K562 (cell line): ENCODE data around the gene POLD2. TPM values are rescaled to one million over a fixed set of nuclear protein-coding genes. Genes with fewer than 3 reads are reported as not detected.

Source experiments
- ATAC-seq: fragments of 200-7000 bp; cut with Tn5 transposase; 3 replicates; pipeline ENCODE4 v1.9.1; 2020; ENCODE audit warnings: moderate library complexity
- BruUV-seq: library from RNA; stranded (reverse); fragments of 400-500 nt; replicated peaks from 2 replicates; lab custom pipeline; 2021; lab: Mats Ljungman, UMichigan
- CTCF ChIA-PET: fragments of 300-600 bp; formaldehyde crosslinking; extraction: SDS; loops from one replicate; lab custom pipeline; 2021; ENCODE audit warnings: low intra/inter-chr PET ratio; lab: Yijun Ruan, JAX
- POLR2A ChIA-PET: fragments of 300-600, 350-650 bp; sonication (Branson Sonifier 250); formaldehyde crosslinking; extraction: SDS; loops from one replicate; lab custom pipeline; 2021; ENCODE audit warnings: antibody characterized with exemption, inconsistent platforms; lab: Yijun Ruan, JAX
- DNase-seq, 4 experiments: peaks; one replicate each; pipeline versions ENCODE4 v3.0.0 to v3.0.0-alpha.2; 2011 to 2018; ENCODE audit warnings: low spot score in 3 of 4, mixed read lengths in 3 of 4; ENCODE audit errors: extremely low read depth in 1 of 4
- FAIRE-seq: peaks from 2 replicates; lab custom pipeline; 2011; peaks lifted over from hg19 to GRCh38; lab: Jason Lieb, UNC
- H2AFZ ChIP-seq: 2 replicates; pipeline ENCODE4 v1.6.0; 2011; ENCODE audit warnings: low read depth, low read length, control low read depth, inconsistent platforms
- H3K27ac ChIP-seq: fragments of 200-600 bp; 3 replicates; pipeline ENCODE4 v1.8.0; 2011; ENCODE audit warnings: low read depth, mild to moderate bottlenecking, control low read depth, inconsistent platforms, low read length, moderate library complexity, mixed read lengths; ENCODE audit errors: extremely low read depth
- H3K27me3 ChIP-seq, 2 experiments: fragments of 300-600 bp in 1 of 2; 2 replicates in 1 of 2; 3 replicates in 1 of 2; pipeline versions ENCODE4 v1.6.0 to v1.8.0; 2011; ENCODE audit warnings: inconsistent platforms in 2 of 2, low read length in 2 of 2, mild to moderate bottlenecking in 1 of 2, mixed read lengths in 1 of 2, moderate library complexity in 1 of 2; ENCODE audit not compliant: control insufficient read depth in 2 of 2, insufficient read depth in 2 of 2
- H3K36me3 ChIP-seq: fragments of 300-600 bp; 3 replicates; pipeline ENCODE4 v1.8.0; 2011; ENCODE audit warnings: mild to moderate bottlenecking, low read length, inconsistent platforms; ENCODE audit not compliant: control insufficient read depth, insufficient read depth
- H3K4me1 ChIP-seq, 2 experiments: fragments of 200-600 bp in 1 of 2; replicated peaks in 1 of 2; 2 replicates in 1 of 2; 3 replicates in 1 of 2; pipeline versions ENCODE4 v1.5.1 to v1.8.0; 2011; ENCODE audit warnings: inconsistent platforms in 2 of 2, low read length in 2 of 2, mild to moderate bottlenecking in 1 of 2, mixed read lengths in 1 of 2, moderate library complexity in 1 of 2; ENCODE audit not compliant: control insufficient read depth in 2 of 2, insufficient read depth in 2 of 2
- H3K4me2 ChIP-seq: 2 replicates; pipeline ENCODE4 v1.6.1; 2011; ENCODE audit warnings: low read length, control low read depth, inconsistent platforms, mixed read lengths; ENCODE audit not compliant: insufficient read depth
- H3K4me3 ChIP-seq: fragments of 200-600 bp; sonication (generic), shearing (Covaris generic); 2 replicates; pipeline ENCODE4 v1.5.1; 2016; ENCODE audit warnings: control low read depth, inconsistent platforms
- H3K79me2 ChIP-seq: fragments of 200-600 bp; 3 replicates; pipeline ENCODE4 v1.8.0; 2011; ENCODE audit warnings: low read length, inconsistent platforms; ENCODE audit not compliant: control insufficient read depth, insufficient read depth
- H3K9ac ChIP-seq, 2 experiments: 2 replicates each; pipeline versions ENCODE4 v1.6.0 to v1.6.1; 2011; ENCODE audit warnings: low read depth in 2 of 2, low read length in 2 of 2, control low read depth in 1 of 2, inconsistent platforms in 1 of 2, mild to moderate bottlenecking in 1 of 2, mixed read lengths in 1 of 2; ENCODE audit not compliant: insufficient read depth in 1 of 2
- H3K9me1 ChIP-seq: one replicate; pipeline ENCODE4 v1.6.0; 2011; ENCODE audit warnings: inconsistent platforms, mild to moderate bottlenecking, low read length, moderate library complexity; ENCODE audit not compliant: control insufficient read depth, insufficient read depth
- H3K9me3 ChIP-seq: replicated peaks from 2 replicates; pipeline ENCODE4 v1.5.1; 2011; ENCODE audit warnings: low read depth, low read length, inconsistent platforms; ENCODE audit not compliant: control insufficient read depth, insufficient read depth
- H4K20me1 ChIP-seq: replicated peaks from 2 replicates; pipeline ENCODE4 v1.6.1; 2011; ENCODE audit warnings: low read length, inconsistent platforms, mixed read lengths; ENCODE audit not compliant: control insufficient read depth, insufficient read depth
- NCOA2 ChIP-seq, 2 experiments: fragments of 450-650 bp; IDR thresholded peaks; 2 replicates each; pipeline ENCODE4 v1.6.1; 2018; ENCODE audit warnings: mild to moderate bottlenecking in 2 of 2, moderate library complexity in 1 of 2; ENCODE audit not compliant: partially characterized antibody in 2 of 2
- ZFPM2 ChIP-seq: fragments of 250-450 bp; sonication (Bioruptor Pico); IDR thresholded peaks from 2 replicates; pipeline ENCODE4 v1.5.1; 2022; ENCODE audit warnings: mild to moderate bottlenecking
- ZNF143 ChIP-seq: sonication (generic); formaldehyde crosslinking; IDR thresholded peaks from 2 replicates; pipeline ENCODE4 v1.9.0; 2022; ENCODE audit warnings: mild to moderate bottlenecking, missing genetic modification reagents
- ZNF717 ChIP-seq: fragments of 250-450 bp; sonication (Bioruptor Pico); IDR thresholded peaks from 2 replicates; pipeline ENCODE4 v1.5.0; 2021
- WGBS: fragments of 100-300 bp; shearing (Covaris generic); methylation state at CpG from one replicate; pipeline ENCODE4 v1.1.6; 2016; ENCODE audit warnings: low coverage, mixed read lengths; ENCODE audit not compliant: insufficient coverage; ENCODE audit errors: missing lambda C conversion rate; 5-methylcytosine and 5-hydroxymethylcytosine counted together
- in situ Hi-C: fragments of 300-500 bp; cut with MboI; formaldehyde crosslinking; loops from 4 replicates; pipeline ENCODE4 v1.15.0; 2018; ENCODE audit warnings: inconsistent platforms, mixed read lengths
- intact Hi-C: fragments of 100-400 bp; cut with micrococcal nuclease; formaldehyde crosslinking; loops from 2 replicates; pipeline ENCODE4 v1.14.2; 2022
- polyA plus RNA-seq, 8 experiments: library from polyadenylated mRNA; depleted of rRNA in 4 of 8; stranded (reverse) in 5 of 8; unstranded in 3 of 8; fragments of >200 nt; fragmentation: Nextera tagmentation in 2 of 8; fragmentation: Illumina TruSeq in 1 of 8; extraction: Ambion mirVana in 2 of 8; extraction: Trizol in 1 of 8; gene quantifications; 2 replicates each; pipeline versions ENCODE4 v1.2.1 to v1.2.3, GENCODE V29; 2011 to 2014; ENCODE audit warnings: inconsistent platforms in 1 of 8, missing spikeins in 1 of 8
- total RNA-seq, 7 experiments: library from RNA; depleted of rRNA in 6 of 7; stranded (reverse); fragments of >200 nt in 6 of 7; fragmentation: Illumina TruSeq in 2 of 7; extraction: Trizol in 2 of 7; gene quantifications; 2 replicates each; pipeline versions ENCODE4 v1.2.1 to v1.2.3, GENCODE V29; 2011 to 2021; ENCODE audit warnings: low replicate concordance in 1 of 7
- TF ChIP-seq, protein P1 (sequence below): sonication (generic); formaldehyde crosslinking; IDR thresholded peaks from 2 replicates; pipeline ENCODE4 v1.8.0; 2022; ENCODE audit warnings: mild to moderate bottlenecking, missing genetic modification reagents
- TF ChIP-seq, protein P2 (sequence below), 2 experiments: IDR thresholded peaks; 2 replicates each; pipeline ENCODE4 v1.6.1; 2011; ENCODE audit warnings: borderline replicate concordance in 1 of 2, control low read depth in 1 of 2, low read depth in 1 of 2, low read length in 1 of 2, mild to moderate bottlenecking in 1 of 2, mixed read lengths in 1 of 2, moderate library complexity in 1 of 2; ENCODE audit not compliant: insufficient read depth in 1 of 2, insufficient read length in 1 of 2, poor library complexity in 1 of 2, severe bottlenecking in 1 of 2; ENCODE audit errors: extremely low read depth in 1 of 2

The POLD2 gene
- total and polyA plus RNA-seq, 9 of the 15 experiments (the other 6 are each of a cell fraction or from before 2014, with no cell fraction given): 29.7 to 259 (median 225) TPM

DNA sequence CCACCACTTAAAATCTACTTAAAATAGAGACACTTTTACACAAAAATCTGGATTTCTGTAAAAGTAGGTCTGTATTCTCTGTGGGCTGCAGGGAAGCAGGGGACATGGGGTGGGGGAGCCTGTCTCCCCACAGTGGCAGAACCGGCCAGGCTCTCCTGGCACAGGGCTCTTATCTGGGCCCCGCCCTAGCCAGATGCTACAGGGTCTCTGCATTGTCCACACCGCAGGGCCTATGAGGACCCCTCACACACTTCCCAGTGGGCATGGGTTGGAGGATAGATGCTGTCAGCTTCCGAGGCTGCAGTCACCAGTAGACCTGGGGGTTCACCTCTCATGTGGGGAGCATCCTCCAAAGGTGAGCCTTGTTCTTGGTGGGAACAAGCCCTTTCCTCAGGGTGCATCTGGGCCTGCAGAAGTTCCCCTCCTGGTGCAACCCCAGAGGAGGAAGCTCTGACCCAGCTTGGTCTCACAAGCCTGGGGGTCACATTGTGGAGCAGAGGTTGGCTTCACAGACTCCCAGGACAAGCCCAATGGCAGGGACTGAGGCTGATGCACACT lies 33.2 kb upstream of the POLD2 start:
- ATAC-seq: no peak
- Histone ChIP-seq H3K4me3 (no peak overlapping the region), H3K79me2 (no peaks in the 10 kb centered on the region), H3K36me3 (no peaks in the 10 kb centered on the region), H2AFZ (no peak overlapping the region), H3K9me3 (no peaks in the 10 kb centered on the region), H3K4me2 (no peak overlapping the region), H3K27ac (no peak overlapping the region), H4K20me1 (no peaks in the 10 kb centered on the region; the same call in 1 of the 2 replicates), H3K27me3 (no peaks in the 10 kb centered on the region), H3K9me1 (no peaks in the 10 kb centered on the region), H3K4me1 (peaks cover 0 to 24% of the 10 kb centered on the region in 2 experiments; a peak in 3 of 5 replicates), H3K9ac (no peak overlapping the region; a peak in 1 of 4 replicates)
- ChIA-PET CTCF (no interaction called here), POLR2A (interaction anchor here (0.7 to 1.5 kb wide), 2 partner anchors 9 to 33 kb away, joined by 3 to 9 read pairs; partner anchors contain the start of gene GCK)
- no peak for DNase-seq
- intact Hi-C loops: no loop called here
- TF ChIP-seq ZNF717 (CRISPR knock-in tag) (no peak), NCOA2 (IDR thresholded peaks at IDR 0.05; ENCODE audit: partially characterized antibody in 2 of 2) (no peak), ZNF143 (CRISPR knock-in tag) (no peak), ZFPM2 (no peak)
- TF ChIP-seq, protein P1, sequence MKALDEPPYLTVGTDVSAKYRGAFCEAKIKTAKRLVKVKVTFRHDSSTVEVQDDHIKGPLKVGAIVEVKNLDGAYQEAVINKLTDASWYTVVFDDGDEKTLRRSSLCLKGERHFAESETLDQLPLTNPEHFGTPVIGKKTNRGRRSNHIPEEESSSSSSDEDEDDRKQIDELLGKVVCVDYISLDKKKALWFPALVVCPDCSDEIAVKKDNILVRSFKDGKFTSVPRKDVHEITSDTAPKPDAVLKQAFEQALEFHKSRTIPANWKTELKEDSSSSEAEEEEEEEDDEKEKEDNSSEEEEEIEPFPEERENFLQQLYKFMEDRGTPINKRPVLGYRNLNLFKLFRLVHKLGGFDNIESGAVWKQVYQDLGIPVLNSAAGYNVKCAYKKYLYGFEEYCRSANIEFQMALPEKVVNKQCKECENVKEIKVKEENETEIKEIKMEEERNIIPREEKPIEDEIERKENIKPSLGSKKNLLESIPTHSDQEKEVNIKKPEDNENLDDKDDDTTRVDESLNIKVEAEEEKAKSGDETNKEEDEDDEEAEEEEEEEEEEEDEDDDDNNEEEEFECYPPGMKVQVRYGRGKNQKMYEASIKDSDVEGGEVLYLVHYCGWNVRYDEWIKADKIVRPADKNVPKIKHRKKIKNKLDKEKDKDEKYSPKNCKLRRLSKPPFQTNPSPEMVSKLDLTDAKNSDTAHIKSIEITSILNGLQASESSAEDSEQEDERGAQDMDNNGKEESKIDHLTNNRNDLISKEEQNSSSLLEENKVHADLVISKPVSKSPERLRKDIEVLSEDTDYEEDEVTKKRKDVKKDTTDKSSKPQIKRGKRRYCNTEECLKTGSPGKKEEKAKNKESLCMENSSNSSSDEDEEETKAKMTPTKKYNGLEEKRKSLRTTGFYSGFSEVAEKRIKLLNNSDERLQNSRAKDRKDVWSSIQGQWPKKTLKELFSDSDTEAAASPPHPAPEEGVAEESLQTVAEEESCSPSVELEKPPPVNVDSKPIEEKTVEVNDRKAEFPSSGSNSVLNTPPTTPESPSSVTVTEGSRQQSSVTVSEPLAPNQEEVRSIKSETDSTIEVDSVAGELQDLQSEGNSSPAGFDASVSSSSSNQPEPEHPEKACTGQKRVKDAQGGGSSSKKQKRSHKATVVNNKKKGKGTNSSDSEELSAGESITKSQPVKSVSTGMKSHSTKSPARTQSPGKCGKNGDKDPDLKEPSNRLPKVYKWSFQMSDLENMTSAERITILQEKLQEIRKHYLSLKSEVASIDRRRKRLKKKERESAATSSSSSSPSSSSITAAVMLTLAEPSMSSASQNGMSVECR (CRISPR knock-in tag): no peak
- TF ChIP-seq, protein P2, sequence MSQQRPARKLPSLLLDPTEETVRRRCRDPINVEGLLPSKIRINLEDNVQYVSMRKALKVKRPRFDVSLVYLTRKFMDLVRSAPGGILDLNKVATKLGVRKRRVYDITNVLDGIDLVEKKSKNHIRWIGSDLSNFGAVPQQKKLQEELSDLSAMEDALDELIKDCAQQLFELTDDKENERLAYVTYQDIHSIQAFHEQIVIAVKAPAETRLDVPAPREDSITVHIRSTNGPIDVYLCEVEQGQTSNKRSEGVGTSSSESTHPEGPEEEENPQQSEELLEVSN (IDR thresholded peaks at IDR 0.05; ENCODE audit: borderline replicate concordance in 1 of 2, extremely low read depth in 1 of 2, insufficient read depth in 1 of 2, insufficient read length in 1 of 2, low read depth in 1 of 2, low read length in 1 of 2, poor library complexity in 1 of 2, severe bottlenecking in 1 of 2): no peak
- in situ Hi-C loops: no loop called here
- no TSS peak for BruUV-seq
- 24% methylated on average over 4 of the region's 4 CpGs for WGBS
- FAIRE-seq: no peak
